Activated T-helper 1 cell treated with anti-CD3 and anti-CD28 coated beads, Interleukin-2, amount 50 U/mL, for 16 hours (primary cell): ENCODE results near the gene PIKFYVE.
"Not testable (repeated sequence)": the region's sequence is repeated elsewhere in the genome, so short reads cannot be mapped to it uniquely, and the experiment has no call there.

Source experiments
- DNase-seq, 2 donors: peaks; one replicate each; pipeline ENCODE4 v3.0.0-alpha.2; 2020; ENCODE audit warnings: low read depth in 1 of 2, low spot score in 1 of 2

The PIKFYVE gene

GRCh38 chr2:208359632-208359986 is 93.6 kb downstream of the PIKFYVE start:
- DNase-seq: no peak

- DNase-seq: no peak
Observed at GRCh38 chr2:208360259-208361076, 94.4 kb downstream of the PIKFYVE start.

GRCh38 chr2:208361077-208361441 is 95.0 kb downstream of the PIKFYVE start:
- no peak for DNase-seq

- no peak for DNase-seq
Observed at GRCh38 chr2:208363485-208363884, 97.4 kb downstream of the PIKFYVE start.

- DNase-seq: no peak
Observed at GRCh38 chr2:208366215-208367127, 100.4 kb downstream of the PIKFYVE start.

GRCh38 chr2:208369091-208369490 is 103.0 kb downstream of the PIKFYVE start:
- no peak for DNase-seq

GRCh38 chr2:208370881-208371633 is 105.0 kb downstream of the PIKFYVE start:
- no peak for DNase-seq

GRCh38 chr2:208371634-208371935 is 105.5 kb downstream of the PIKFYVE start:
- DNase-seq: no peak

- no peak for DNase-seq
Observed at GRCh38 chr2:208373460-208374089, 107.5 kb downstream of the PIKFYVE start.

GRCh38 chr2:208375491-208376068 is 109.5 kb downstream of the PIKFYVE start:
- no peak for DNase-seq

- not testable (repeated sequence) for DNase-seq
Observed at GRCh38 chr2:208377344-208377860, 111.3 kb downstream of the PIKFYVE start.

- no peak for DNase-seq
Observed at GRCh38 chr2:208379192-208379591, 113.1 kb downstream of the PIKFYVE start.

GRCh38 chr2:208384637-208385036 is 118.6 kb downstream of the PIKFYVE start:
- DNase-seq: no peak

- no peak for DNase-seq
Observed at GRCh38 chr2:208386541-208386940, 120.5 kb downstream of the PIKFYVE start.

GRCh38 chr2:208389940-208390339 is 123.9 kb downstream of the PIKFYVE start:
- DNase-seq: no peak

- DNase-seq: no peak
Observed at GRCh38 chr2:208392300-208392699, 126.2 kb downstream of the PIKFYVE start.

- not testable (repeated sequence) for DNase-seq
Observed at GRCh38 chr2:208396796-208397195, 130.7 kb downstream of the PIKFYVE start.

- no peak for DNase-seq
Observed at GRCh38 chr2:208399201-208399600, 133.1 kb downstream of the PIKFYVE start.

- DNase-seq: no peak
Observed at GRCh38 chr2:208406474-208407451, 140.7 kb downstream of the PIKFYVE start, which contains the start of gene PTH2R. Gene PTH2R, plus strand, starts transcription at chr2:208406792. Its CDS starts 252 bp downstream, at chr2:208407044.
